ENCODE results near the gene PLLP. TPM values are rescaled to one million over a fixed set of nuclear protein-coding genes. Genes with fewer than 3 reads are reported as not detected.

Gene PLLP
- total and polyA plus RNA-seq, 9 of the 15 experiments (the other 6 are each of a cell fraction or from before 2014, with no cell fraction given): 0.09 to 0.96 (median 0.27) TPM

GRCh38 chr16:57300387-57301125 lies 16.1 kb upstream of the PLLP start (continued):
- 0 out of 2 replicates have a peak, but pooled peaks have one; percentile 14 for TF ChIP-seq ZKSCAN1 (IDR thresholded peaks at IDR 0.05; ENCODE audit: low read depth, low read length)
- no peak for TF ChIP-seq ZNF324 (CRISPR knock-in tag; IDR thresholded peaks at IDR 0.05)
- peak; percentile 14; the same call in 1 of the 2 replicates for TF ChIP-seq ZNF224 (CRISPR knock-in tag; IDR thresholded peaks at IDR 0.05)
- TF ChIP-seq SIRT6 (IDR thresholded peaks at IDR 0.05; ENCODE audit: low read depth, low read length): no peak
- TF ChIP-seq ZBTB34 (CRISPR knock-in tag; IDR thresholded peaks at IDR 0.05): no peak
- no peak for TF ChIP-seq FOXA1 (IDR thresholded peaks at IDR 0.05; ENCODE audit: borderline replicate concordance)

GRCh38 chr16:57299719-57300386 lies 15.4 kb upstream of the PLLP start:
- H3K36me3 ChIP-seq (ENCODE audit: control insufficient read depth, insufficient read depth, low read length): no peaks in the 10 kb centered on the region
- H2AFZ ChIP-seq (ENCODE audit: low read depth, low read length): peak overlapping the region; percentile 87
- WGBS (ENCODE audit: insufficient coverage, low coverage, missing lambda C conversion rate): under 1% methylated on average over 31 of the region's 35 CpGs
- no peaks in the 10 kb centered on the region for H3K9me3 ChIP-seq (replicated peaks; ENCODE audit: control insufficient read depth, insufficient read depth, low read depth, low read length)
- H3K4me3 ChIP-seq: peak overlapping the region; percentile 45
- intact Hi-C loops (cut with micrococcal nuclease): loop anchor here (1.0 to 5.0 kb wide), 7 partner anchors 55 to 347 kb away; partner anchors contain the start of genes ARL2BP, PSME3IP1 and RSPRY1
- no TSS peak for BruUV-seq (replicated peaks)
- no peak for FAIRE-seq
- H4K20me1 ChIP-seq (replicated peaks; ENCODE audit: control insufficient read depth, insufficient read depth, low read length): peaks cover 7% of the 10 kb centered on the region; the same call in 1 of the 2 replicates
- no peaks in the 10 kb centered on the region for H3K9me1 ChIP-seq (ENCODE audit: control insufficient read depth, insufficient read depth, low read length)
- ChIA-PET POLR2A (interaction anchor here (0.6 to 1.3 kb wide), 4 partner anchors 9 to 229 kb away, joined by 3 to 4 read pairs (median 3); partner anchors contain the start of gene ARL2BP), CTCF (ENCODE audit: low intra/inter-chr PET ratio) (interaction anchor here (0.6 to 6.2 kb wide), 5 partner anchors 49 to 219 kb away, joined by 3 to 109 read pairs (median 4); no protein-coding TSS in a partner anchor)
- H3K27ac ChIP-seq (ENCODE audit: extremely low read depth, low read depth, low read length): peak overlapping the region; percentile 75
- peak; percentile 74 to 93 (median 80) for DNase-seq (ENCODE audit: extremely low read depth in 1 of 4, low spot score in 3 of 4)
- H3K4me1 ChIP-seq (replicated peaks in 1 of 2; ENCODE audit: control insufficient read depth in 2 of 2, insufficient read depth in 2 of 2, low read length in 2 of 2): peaks cover 15 to 22% of the 10 kb centered on the region in 2 experiments; a peak in 4 of 5 replicates
- peak overlapping the region; percentile 61 to 81 for H3K9ac ChIP-seq (ENCODE audit: insufficient read depth in 1 of 2, low read depth in 2 of 2, low read length in 2 of 2)
- in situ Hi-C loops (cut with MboI): loop anchor here (5.0 kb wide), 2 partner anchors 117 to 217 kb away; no protein-coding TSS in a partner anchor
- peak; percentile 85 for ATAC-seq
- peak overlapping the region; percentile 82 for H3K4me2 ChIP-seq (ENCODE audit: insufficient read depth, low read length)
- no peaks in the 10 kb centered on the region for H3K79me2 ChIP-seq (ENCODE audit: control insufficient read depth, insufficient read depth, low read length)
- H3K27me3 ChIP-seq (ENCODE audit: control insufficient read depth in 2 of 2, insufficient read depth in 2 of 2, low read length in 2 of 2): peaks cover 0 to 5% of the 10 kb centered on the region in 2 experiments; a peak in 1 of 5 replicates
- TF ChIP-seq IFI16 (CRISPR knock-in tag; IDR thresholded peaks at IDR 0.05) (no peak), TBL1XR1 (IDR thresholded peaks at IDR 0.05; ENCODE audit: low read length in 2 of 2) (peak; percentile 41 to 95), DEAF1 (CRISPR knock-in tag; IDR thresholded peaks at IDR 0.05) (peak; percentile 3; the same call in 1 of the 2 replicates), PCBP2 (IDR thresholded peaks at IDR 0.05; ENCODE audit: low read depth, low read length, poor library complexity, severe bottlenecking) (no peak), BHLHE40 (IDR thresholded peaks at IDR 0.05; ENCODE audit: low read length) (no peak; the same call in 1 of the 2 replicates), POLR3G (IDR thresholded peaks at IDR 0.05; ENCODE audit: extremely low read depth, insufficient read length, insufficient replicate concordance) (peak; percentile 73), TEAD2 (tag; IDR thresholded peaks at IDR 0.05) (no peak), MEF2D (tag; conservative IDR thresholded peaks at IDR 0.05; ENCODE audit: low read depth) (peak; percentile 95), ZBTB1 (CRISPR knock-in tag; IDR thresholded peaks at IDR 0.05; ENCODE audit: borderline replicate concordance, low read depth) (no peak), HNRNPK (IDR thresholded peaks at IDR 0.05; ENCODE audit: low read depth, low read length, poor library complexity, severe bottlenecking) (no peak)

All from K562 (cell line).